ENCODE data around the gene UBE2G2.

DNA sequence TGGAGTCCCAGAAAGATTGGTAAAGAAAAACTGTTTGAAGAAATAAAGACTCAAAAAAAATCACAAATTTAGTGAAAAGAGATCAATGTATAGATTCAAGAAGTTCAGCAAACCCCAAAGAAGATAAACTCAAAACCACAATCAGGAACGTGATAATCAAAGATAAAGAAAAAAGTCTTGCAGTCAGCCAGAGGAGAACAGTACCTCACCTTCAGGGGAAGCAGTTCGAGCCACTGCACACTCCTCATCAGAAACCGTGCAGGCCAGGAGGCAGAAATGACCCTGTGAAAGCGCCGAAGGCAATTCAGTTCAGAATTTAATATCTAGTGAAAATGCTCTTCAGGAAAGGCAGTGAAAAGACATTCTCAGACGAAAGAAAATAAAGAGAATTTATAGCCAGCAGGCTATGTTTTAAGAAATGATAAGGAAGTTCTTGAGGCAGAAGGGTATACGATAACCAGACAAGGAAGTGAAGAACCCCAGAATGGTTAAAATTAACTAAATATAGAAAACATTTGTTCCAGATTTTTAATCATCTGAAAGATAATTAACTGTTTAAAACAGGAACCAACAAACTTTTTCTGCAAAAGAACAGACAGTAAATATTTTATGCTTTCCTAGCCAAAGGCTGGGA lies 29.7 kb upstream of the UBE2G2 start:
- TF ChIP-seq CTCF (IDR thresholded peaks at IDR 0.05), result no peak
- TF ChIP-seq POLR2A (IDR thresholded peaks at IDR 0.05), result no peak

All from heart left ventricle (tissue), 13 donors.